ENCODE measurements around the gene HPN.
"Not testable (repeated sequence)": the region's sequence is repeated elsewhere in the genome, so short reads cannot be mapped to it uniquely, and the experiment has no call there.

Gene HPN

GRCh38 chr19:35084509-35084762 lies 42.9 kb downstream of the HPN start:
- no peak for DNase-seq (ENCODE audit: low spot score)

- no peak for DNase-seq (ENCODE audit: low spot score)
Observed at GRCh38 chr19:35085947-35086346, 44.4 kb downstream of the HPN start.

GRCh38 chr19:35086455-35086854 lies 44.9 kb downstream of the HPN start:
- no peak for DNase-seq (ENCODE audit: low spot score)

- DNase-seq (ENCODE audit: low spot score) = no peak
Observed at GRCh38 chr19:35087393-35087792, 45.9 kb downstream of the HPN start.

GRCh38 chr19:35088131-35088913 lies 46.8 kb downstream of the HPN start:
- no peak for DNase-seq (ENCODE audit: low spot score)

GRCh38 chr19:35089554-35089953 lies 48.0 kb downstream of the HPN start:
- DNase-seq (ENCODE audit: low spot score) = no peak

- no peak for DNase-seq (ENCODE audit: low spot score)
Observed at GRCh38 chr19:35090160-35090505, 48.6 kb downstream of the HPN start.

- DNase-seq (ENCODE audit: low spot score) = peak; percentile 92
Observed at GRCh38 chr19:35090506-35091214, 49.1 kb downstream of the HPN start.

- no peak for DNase-seq (ENCODE audit: low spot score)
Observed at GRCh38 chr19:35093430-35093829, 51.9 kb downstream of the HPN start.

- DNase-seq (ENCODE audit: low spot score) = no peak
Observed at GRCh38 chr19:35093941-35094647, 52.6 kb downstream of the HPN start.

GRCh38 chr19:35094656-35095055 lies 53.1 kb downstream of the HPN start:
- DNase-seq (ENCODE audit: low spot score) = no peak

- no peak for DNase-seq (ENCODE audit: low spot score)
Observed at GRCh38 chr19:35095667-35096368, 54.3 kb downstream of the HPN start.

GRCh38 chr19:35098413-35099049 lies 57.0 kb downstream of the HPN start:
- DNase-seq (ENCODE audit: low spot score) = no peak

- DNase-seq (ENCODE audit: low spot score) = no peak
Observed at GRCh38 chr19:35099155-35099896, 57.8 kb downstream of the HPN start.

- no peak for DNase-seq (ENCODE audit: low spot score)
Observed at GRCh38 chr19:35099897-35100275, 58.4 kb downstream of the HPN start.

GRCh38 chr19:35100588-35101533 lies 59.3 kb downstream of the HPN start:
- DNase-seq (ENCODE audit: low spot score) = no peak

GRCh38 chr19:35101949-35102348 lies 60.4 kb downstream of the HPN start:
- DNase-seq (ENCODE audit: low spot score) = not testable (repeated sequence)

GRCh38 chr19:35103614-35104013 lies 62.1 kb downstream of the HPN start:
- DNase-seq (ENCODE audit: low spot score) = not testable (repeated sequence)

- DNase-seq (ENCODE audit: low spot score) = no peak
Observed at GRCh38 chr19:35104361-35104760, 62.8 kb downstream of the HPN start.

GRCh38 chr19:35105047-35105410 lies 63.5 kb downstream of the HPN start:
- no peak for DNase-seq (ENCODE audit: low spot score)
